ENCODE results near the gene CDC25B. TPM values are rescaled to one million over a fixed set of nuclear protein-coding genes. Genes with fewer than 3 reads are reported as not detected.

The CDC25B gene
- polyA plus RNA-seq (2013, experiment 1 of 2), result 32.4 TPM
- 28.2 TPM for polyA plus RNA-seq (2013, experiment 2 of 2)

DNA sequence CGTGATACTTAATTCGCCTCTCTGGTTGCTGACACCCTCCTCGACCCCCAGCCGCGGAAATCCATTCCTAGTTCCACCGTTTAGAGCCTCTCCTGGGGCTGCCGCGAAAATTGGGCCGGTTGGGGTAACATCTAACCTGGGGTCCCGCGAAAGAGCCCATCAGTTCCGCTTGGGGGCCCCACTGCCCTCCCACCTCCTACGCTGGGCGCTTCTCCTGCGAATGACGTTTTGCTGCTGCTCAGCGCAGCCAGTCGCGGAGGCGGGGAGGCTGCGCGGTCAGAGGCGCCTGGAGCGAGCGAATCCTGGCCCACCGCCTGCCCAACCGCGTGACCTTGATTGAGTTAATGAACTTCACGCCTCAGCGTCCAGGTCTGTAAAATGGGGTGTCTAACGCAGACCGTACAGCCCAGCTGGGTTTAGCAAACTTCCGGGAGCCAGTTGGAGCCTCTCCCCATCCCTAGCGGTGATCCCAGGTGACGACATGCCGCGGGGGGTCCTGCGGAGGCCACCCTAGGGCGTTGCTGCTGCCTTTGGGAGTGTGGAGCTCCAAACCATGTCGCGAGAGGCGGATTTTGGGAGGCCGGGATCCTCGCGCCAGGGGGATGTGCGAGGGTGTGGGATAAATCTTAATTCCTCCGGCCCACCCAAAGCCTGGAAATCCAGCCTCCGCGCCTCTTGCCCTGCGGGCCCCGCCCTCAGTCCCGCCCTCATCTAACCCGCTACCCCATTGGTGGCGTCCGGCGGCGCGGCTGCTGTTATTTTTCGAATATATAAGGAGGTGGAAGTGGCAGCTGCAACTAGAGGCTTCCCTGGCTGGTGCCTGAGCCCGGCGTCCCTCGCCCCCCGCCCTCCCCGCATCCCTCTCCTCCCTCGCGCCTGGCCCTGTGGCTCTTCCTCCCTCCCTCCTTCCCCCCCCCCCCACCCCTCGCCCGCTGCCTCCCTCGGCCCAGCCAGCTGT lies at the start of gene CDC25B:
Gene CDC25B, plus strand, starts transcription at position 800 of the 958 bp plus-strand sequence. CDS start 222 bp downstream, outside the sequence.
- Histone ChIP-seq H3K4me3 (ENCODE audit: extremely low read depth, insufficient read depth, low read length, poor library complexity, severe bottlenecking) (peak within 1 kb of the TSS; percentile 55), H3K4me1 (ENCODE audit: control insufficient read depth, insufficient read depth, low read length, poor library complexity, severe bottlenecking) (peaks cover 25% of the 10 kb centered on the region), H3K36me3 (ENCODE audit: control insufficient read depth, insufficient read depth, low read length) (peaks cover 6% of the 10 kb centered on the region), H3K9me3 (ENCODE audit: control insufficient read depth, low read length) (no peaks in the 10 kb centered on the region), H3K27ac (ENCODE audit: low read depth, low read length, severe bottlenecking) (peak within 1 kb of the TSS; percentile 51)
- WGBS, 2 experiments (ENCODE audit: insufficient coverage in 2 of 2), result 2 to 5% methylated on average over 40 of the region's 69 CpGs

DNA sequence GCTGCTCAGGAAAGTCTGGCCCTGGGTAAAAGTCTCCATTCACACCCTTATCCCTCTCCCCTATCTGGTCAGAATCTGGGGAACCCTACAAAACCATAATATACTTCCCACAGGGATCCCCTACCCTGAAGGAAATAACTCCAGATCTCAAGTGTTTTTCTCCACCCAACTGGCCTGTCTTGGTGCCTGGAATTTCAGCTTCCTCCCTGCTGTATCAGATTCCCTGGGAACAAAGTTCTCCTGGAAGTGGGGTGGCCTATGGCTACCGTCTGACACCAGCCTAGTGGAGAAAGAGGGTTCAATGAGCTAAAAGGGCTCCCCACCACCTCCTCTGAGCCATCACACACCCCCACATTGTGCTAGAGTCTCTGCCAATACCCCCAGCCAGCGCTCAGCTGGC lies 48.6 kb upstream of the CDC25B start:
- Histone ChIP-seq H3K9me3 (ENCODE audit: control insufficient read depth, low read length) (no peaks in the 10 kb centered on the region), H3K4me1 (ENCODE audit: control insufficient read depth, insufficient read depth, low read length, poor library complexity, severe bottlenecking) (peaks cover 6% of the 10 kb centered on the region), H3K27ac (ENCODE audit: low read depth, low read length, severe bottlenecking) (no peak overlapping the region), H3K36me3 (ENCODE audit: control insufficient read depth, insufficient read depth, low read length) (no peaks in the 10 kb centered on the region), H3K4me3 (ENCODE audit: extremely low read depth, insufficient read depth, low read length, poor library complexity, severe bottlenecking) (no peak overlapping the region)
- 100% methylated on average over 1 of the region's 2 CpGs for WGBS, 2 experiments (ENCODE audit: insufficient coverage in 2 of 2)

- peaks cover 6% of the 10 kb centered on the region for H3K4me1 ChIP-seq (ENCODE audit: control insufficient read depth, insufficient read depth, low read length, poor library complexity, severe bottlenecking)
- H3K36me3 ChIP-seq (ENCODE audit: control insufficient read depth, insufficient read depth, low read length), result no peaks in the 10 kb centered on the region
- WGBS, 2 experiments (ENCODE audit: insufficient coverage in 2 of 2), result 94 to 98% methylated on average over 12 to 14 of the region's 16 CpGs
- H3K27ac ChIP-seq (ENCODE audit: low read depth, low read length, severe bottlenecking), result no peak overlapping the region
- no peak overlapping the region for H3K4me3 ChIP-seq (ENCODE audit: extremely low read depth, insufficient read depth, low read length, poor library complexity, severe bottlenecking)
- H3K9me3 ChIP-seq (ENCODE audit: control insufficient read depth, low read length), result no peaks in the 10 kb centered on the region
Measured at GRCh38 chr20:3748073-3748472, 48.0 kb upstream of the CDC25B start.

GRCh38 chr20:3749087-3749688 lies 46.9 kb upstream of the CDC25B start:
- 80 to 86% methylated on average over 3 to 18 of the region's 24 CpGs for whole genome bisulfite sequencing, 2 experiments (ENCODE audit: insufficient coverage in 2 of 2)
- H3K9me3 ChIP-seq (ENCODE audit: control insufficient read depth, low read length), result no peaks in the 10 kb centered on the region
- H3K4me3 ChIP-seq (ENCODE audit: extremely low read depth, insufficient read depth, low read length, poor library complexity, severe bottlenecking), result no peak overlapping the region
- H3K27ac ChIP-seq (ENCODE audit: low read depth, low read length, severe bottlenecking), result no peak overlapping the region
- peaks cover 6% of the 10 kb centered on the region for H3K4me1 ChIP-seq (ENCODE audit: control insufficient read depth, insufficient read depth, low read length, poor library complexity, severe bottlenecking)
- H3K36me3 ChIP-seq (ENCODE audit: control insufficient read depth, insufficient read depth, low read length), result no peaks in the 10 kb centered on the region

- 19 to 22% methylated on average over 31 to 59 of the region's 72 CpGs for WGBS, 2 experiments (ENCODE audit: insufficient coverage in 2 of 2)
- Histone ChIP-seq H3K4me3 (ENCODE audit: extremely low read depth, insufficient read depth, low read length, poor library complexity, severe bottlenecking) (peak overlapping the region; percentile 2), H3K36me3 (ENCODE audit: control insufficient read depth, insufficient read depth, low read length) (no peaks in the 10 kb centered on the region), H3K9me3 (ENCODE audit: control insufficient read depth, low read length) (no peaks in the 10 kb centered on the region), H3K27ac (ENCODE audit: low read depth, low read length, severe bottlenecking) (no peak overlapping the region), H3K4me1 (ENCODE audit: control insufficient read depth, insufficient read depth, low read length, poor library complexity, severe bottlenecking) (peaks cover 6% of the 10 kb centered on the region)
Measured at GRCh38 chr20:3749689-3750531, 46.2 kb upstream of the CDC25B start.

- H3K4me1 ChIP-seq (ENCODE audit: control insufficient read depth, insufficient read depth, low read length, poor library complexity, severe bottlenecking), result peaks cover 6% of the 10 kb centered on the region
- H3K4me3 ChIP-seq (ENCODE audit: extremely low read depth, insufficient read depth, low read length, poor library complexity, severe bottlenecking), result no peak overlapping the region
- no peak overlapping the region for H3K27ac ChIP-seq (ENCODE audit: low read depth, low read length, severe bottlenecking)
- 34 to 40% methylated on average over 23 of the region's 31 CpGs for WGBS, 2 experiments (ENCODE audit: insufficient coverage in 2 of 2)
- no peaks in the 10 kb centered on the region for H3K9me3 ChIP-seq (ENCODE audit: control insufficient read depth, low read length)
- peaks cover 2% of the 10 kb centered on the region for H3K36me3 ChIP-seq (ENCODE audit: control insufficient read depth, insufficient read depth, low read length)
Measured at GRCh38 chr20:3751305-3751674, 44.8 kb upstream of the CDC25B start.

GRCh38 chr20:3751675-3752385 lies 44.3 kb upstream of the CDC25B start:
- no peak overlapping the region for H3K27ac ChIP-seq (ENCODE audit: low read depth, low read length, severe bottlenecking)
- no peaks in the 10 kb centered on the region for H3K9me3 ChIP-seq (ENCODE audit: control insufficient read depth, low read length)
- H3K4me1 ChIP-seq (ENCODE audit: control insufficient read depth, insufficient read depth, low read length, poor library complexity, severe bottlenecking), result peaks cover 6% of the 10 kb centered on the region
- WGBS, 2 experiments (ENCODE audit: insufficient coverage in 2 of 2), result 5 to 6% methylated on average over 83 to 86 of the region's 95 CpGs
- H3K4me3 ChIP-seq (ENCODE audit: extremely low read depth, insufficient read depth, low read length, poor library complexity, severe bottlenecking), result peak overlapping the region; percentile 26
- H3K36me3 ChIP-seq (ENCODE audit: control insufficient read depth, insufficient read depth, low read length), result peaks cover 4% of the 10 kb centered on the region

- WGBS, 2 experiments (ENCODE audit: insufficient coverage in 2 of 2), result 41 to 53% methylated on average over 13 of the region's 13 CpGs
- H3K4me3 ChIP-seq (ENCODE audit: extremely low read depth, insufficient read depth, low read length, poor library complexity, severe bottlenecking), result peak overlapping the region; percentile 26
- H3K4me1 ChIP-seq (ENCODE audit: control insufficient read depth, insufficient read depth, low read length, poor library complexity, severe bottlenecking), result peaks cover 6% of the 10 kb centered on the region
- no peaks in the 10 kb centered on the region for H3K9me3 ChIP-seq (ENCODE audit: control insufficient read depth, low read length)
- H3K27ac ChIP-seq (ENCODE audit: low read depth, low read length, severe bottlenecking), result no peak overlapping the region
- peaks cover 5% of the 10 kb centered on the region for H3K36me3 ChIP-seq (ENCODE audit: control insufficient read depth, insufficient read depth, low read length)
Measured at GRCh38 chr20:3752386-3752759, 43.7 kb upstream of the CDC25B start.

DNA sequence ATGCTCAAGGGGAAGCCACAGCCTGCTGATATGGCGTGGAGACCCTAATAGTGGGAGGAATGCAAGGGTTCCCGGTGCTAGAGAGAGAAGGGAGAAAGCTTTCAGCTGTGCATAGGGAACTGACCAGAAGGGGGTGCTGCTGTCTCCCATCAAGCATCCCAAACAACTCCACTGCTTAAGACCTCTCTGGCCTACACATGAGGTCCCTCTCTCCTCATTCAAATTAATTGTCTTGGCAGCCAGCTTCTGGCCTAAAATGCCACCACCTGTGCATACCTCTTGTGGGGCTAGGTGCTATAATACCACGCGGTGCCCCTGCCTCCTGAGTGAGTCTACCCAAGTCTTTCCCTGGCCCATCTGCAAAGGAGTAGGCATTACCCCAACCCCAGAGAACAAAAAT lies 43.0 kb upstream of the CDC25B start:
- 33 to 48% methylated on average over 3 of the region's 4 CpGs for WGBS, 2 experiments (ENCODE audit: insufficient coverage in 2 of 2)
- no peak overlapping the region for H3K27ac ChIP-seq (ENCODE audit: low read depth, low read length, severe bottlenecking)
- no peak overlapping the region for H3K4me3 ChIP-seq (ENCODE audit: extremely low read depth, insufficient read depth, low read length, poor library complexity, severe bottlenecking)
- peaks cover 6% of the 10 kb centered on the region for H3K4me1 ChIP-seq (ENCODE audit: control insufficient read depth, insufficient read depth, low read length, poor library complexity, severe bottlenecking)
- peaks cover 12% of the 10 kb centered on the region for H3K36me3 ChIP-seq (ENCODE audit: control insufficient read depth, insufficient read depth, low read length)
- H3K9me3 ChIP-seq (ENCODE audit: control insufficient read depth, low read length), result no peaks in the 10 kb centered on the region

All from mesodermal cell (in vitro differentiated cells).